ENCODE data around the gene RIPOR2.
"Not testable (repeated sequence)": the region's sequence is repeated elsewhere in the genome, so short reads cannot be mapped to it uniquely, and the experiment has no call there.

Gene RIPOR2

DNA sequence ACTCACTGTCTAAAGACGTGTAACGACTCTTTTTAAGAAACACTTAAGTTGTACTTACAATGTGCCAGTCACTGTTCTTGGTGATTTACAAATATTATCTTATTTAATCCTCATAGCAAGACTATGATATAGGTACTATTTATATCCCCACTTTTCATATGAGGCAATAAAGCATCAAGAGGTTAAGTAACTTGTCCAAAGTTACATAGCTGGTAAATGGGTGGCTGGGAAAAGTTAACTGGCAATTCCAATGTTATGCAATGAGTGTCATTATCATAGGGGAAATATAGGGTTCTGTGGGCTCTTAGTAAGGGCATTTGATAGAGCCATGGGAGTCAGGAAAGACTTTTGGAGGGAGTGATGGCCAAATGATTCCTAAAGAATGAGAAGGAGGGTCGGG lies 21.4 kb upstream of the RIPOR2 start:
- DNase-seq (ENCODE audit: low read depth in 2 of 2), result no peak

DNA sequence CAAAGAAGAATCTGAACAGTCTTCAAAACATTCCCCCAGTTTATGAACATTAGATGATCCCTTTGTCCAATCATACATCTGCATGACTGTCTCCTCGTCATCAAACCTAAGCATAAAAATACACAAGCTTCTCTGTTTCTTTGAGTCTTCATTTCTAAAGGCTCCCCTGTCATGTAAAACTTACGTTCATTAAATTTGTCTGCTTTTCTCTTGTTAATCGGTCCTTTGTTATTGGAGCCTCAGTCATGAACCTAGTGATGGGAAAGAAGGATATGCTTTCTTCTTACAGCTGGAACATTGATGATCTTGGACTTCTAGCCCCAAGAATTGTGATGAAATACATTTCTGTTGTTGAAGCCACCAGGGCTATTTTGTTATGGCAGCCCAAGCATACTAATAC lies 18.0 kb upstream of the RIPOR2 start:
- DNase-seq (ENCODE audit: low read depth in 2 of 2), result no peak

DNA sequence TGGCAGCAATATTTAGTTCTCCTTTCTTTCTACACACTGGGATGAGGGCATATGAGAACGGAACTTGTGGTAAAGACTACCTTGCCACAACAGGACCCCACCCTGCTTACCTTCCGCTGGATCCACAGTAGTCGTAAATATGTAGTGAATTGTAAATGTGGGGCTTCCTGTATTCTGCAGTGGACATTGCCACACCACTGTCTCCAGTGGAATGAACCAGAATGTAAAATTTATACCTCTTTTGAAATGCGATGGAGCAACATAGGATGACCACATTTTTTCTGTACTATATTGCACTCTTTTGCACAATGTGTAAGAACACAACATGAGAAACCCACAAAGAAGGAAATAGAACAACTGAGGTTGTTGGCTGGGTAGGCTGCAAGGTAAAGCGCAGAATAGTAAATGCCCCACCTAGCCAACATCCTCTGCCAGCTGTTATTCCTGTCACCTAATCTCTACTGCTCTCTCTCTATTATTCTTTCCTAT lies 16.1 kb upstream of the RIPOR2 start:
- no peak for DNase-seq (ENCODE audit: low read depth in 2 of 2)

DNA sequence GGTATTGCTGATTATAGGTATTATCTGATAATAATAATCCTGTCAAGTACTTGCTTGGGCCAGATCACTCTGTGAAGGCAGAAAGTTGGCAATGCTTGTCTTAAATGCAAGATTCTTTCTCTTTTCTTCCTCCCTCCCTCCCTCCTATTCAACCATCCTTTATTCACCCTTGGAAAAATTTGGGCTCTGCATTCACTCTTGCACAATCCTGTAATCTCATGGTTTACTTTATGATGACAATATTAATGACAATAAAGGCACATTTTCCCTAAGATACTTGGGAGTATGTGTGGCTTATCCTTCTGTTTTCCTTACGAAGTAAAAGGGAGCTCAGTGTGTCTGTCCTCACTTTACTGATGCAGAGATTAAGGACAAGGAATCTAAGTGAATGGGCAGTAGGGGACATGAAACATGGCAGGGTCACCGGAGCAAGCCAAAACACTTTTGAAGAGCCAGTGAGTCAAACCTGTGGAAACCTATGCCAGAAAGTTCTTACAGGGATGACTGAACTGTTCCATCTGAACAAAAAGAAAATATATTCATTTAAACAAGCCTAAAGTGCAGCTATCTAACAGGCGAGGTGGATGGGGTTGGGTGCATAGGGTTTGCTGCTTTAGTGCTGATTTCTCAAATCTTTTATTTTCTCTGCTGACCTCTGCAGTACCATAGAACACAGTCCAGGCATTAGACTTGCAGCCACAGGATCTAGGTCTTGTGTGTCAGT lies 14.6 kb upstream of the RIPOR2 start:
- DNase-seq (ENCODE audit: low read depth in 2 of 2), result no peak

DNA sequence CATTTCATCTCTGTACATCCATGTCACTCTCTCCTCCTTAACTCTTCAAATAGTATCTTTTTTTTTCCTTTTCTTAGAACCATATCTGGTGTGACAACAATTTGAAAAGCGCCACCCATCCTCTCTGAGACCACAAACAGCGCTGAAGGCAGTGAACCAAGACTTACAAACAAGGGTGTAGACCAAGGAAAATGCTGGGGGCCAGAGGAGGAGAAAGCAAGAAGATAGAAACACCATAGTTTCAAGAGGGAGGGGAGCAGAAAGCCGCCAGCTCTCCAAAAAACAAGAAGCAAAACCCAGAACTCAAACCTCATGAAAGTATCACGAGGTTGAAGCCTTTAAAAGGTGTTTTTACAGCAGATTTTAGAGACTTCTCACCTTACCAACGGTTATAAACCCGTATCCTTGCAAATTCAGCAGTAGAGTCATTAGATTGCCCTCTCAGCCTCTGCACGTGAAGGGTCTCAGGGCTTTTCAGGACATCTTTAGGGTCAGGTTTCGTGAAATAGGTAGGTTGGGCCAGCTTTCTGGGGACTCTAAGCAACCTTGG lies 13.3 kb upstream of the RIPOR2 start:
- DNase-seq (ENCODE audit: low read depth in 2 of 2), result no peak

DNA sequence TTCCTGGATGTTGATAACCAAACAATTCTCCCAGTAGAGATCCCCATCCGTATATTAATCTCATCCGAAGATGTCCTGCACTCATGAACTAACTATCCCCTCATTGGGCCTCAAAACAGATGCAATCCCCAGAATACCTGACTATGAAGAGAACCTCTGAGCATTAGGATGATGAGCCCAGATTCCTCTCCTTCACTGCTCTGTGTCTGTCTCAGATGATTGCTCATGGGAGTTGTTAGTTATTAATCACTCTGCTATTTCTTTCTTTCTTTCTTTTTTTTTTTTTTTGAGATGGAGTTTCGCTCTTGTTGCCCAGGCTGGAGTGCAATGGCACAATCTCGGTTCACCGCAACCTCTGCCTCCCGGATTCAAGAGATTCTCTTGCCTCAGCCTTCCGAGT lies 12.5 kb upstream of the RIPOR2 start:
- DNase-seq (ENCODE audit: low read depth in 2 of 2), result not testable (repeated sequence)

DNA sequence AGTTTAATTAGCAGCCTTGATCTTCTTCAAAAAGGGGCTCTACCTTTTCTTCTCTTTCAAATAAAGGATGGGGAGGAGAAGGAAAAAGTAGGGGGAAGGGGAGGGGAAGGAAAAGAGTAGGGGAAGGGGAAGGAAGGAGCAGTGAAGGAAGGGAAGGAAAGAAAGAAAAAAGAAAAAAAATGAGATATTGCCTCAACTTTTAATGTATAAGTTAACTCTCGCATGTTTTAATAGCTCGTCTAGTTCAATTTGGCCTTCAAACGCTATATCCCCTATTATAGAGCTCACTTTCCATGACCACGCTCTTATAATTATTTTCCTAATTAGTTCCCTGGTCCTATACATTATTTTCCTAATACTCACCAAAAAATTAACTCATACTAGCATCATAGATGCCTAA lies 11.9 kb upstream of the RIPOR2 start:
- no peak for DNase-seq (ENCODE audit: low read depth in 2 of 2)

DNA sequence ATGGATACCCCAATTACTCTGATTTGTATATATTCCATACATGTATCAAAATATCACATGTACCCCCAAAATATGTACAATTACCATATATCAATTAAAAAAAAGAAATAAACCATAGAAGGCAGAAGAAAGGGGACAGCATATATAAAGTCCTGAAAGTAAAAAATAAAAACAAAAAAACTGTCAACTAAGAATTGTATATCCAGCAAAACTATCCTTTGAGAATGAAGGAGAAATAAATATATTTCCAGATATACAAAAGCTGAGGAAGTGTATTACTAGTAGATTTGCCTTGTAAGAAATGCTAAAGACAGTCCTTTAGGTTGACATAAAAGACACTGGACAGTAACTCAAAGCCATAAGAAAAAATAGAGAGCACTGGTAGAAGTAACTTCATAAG lies 9.3 kb upstream of the RIPOR2 start:
- no peak for DNase-seq (ENCODE audit: low read depth in 2 of 2)

DNA sequence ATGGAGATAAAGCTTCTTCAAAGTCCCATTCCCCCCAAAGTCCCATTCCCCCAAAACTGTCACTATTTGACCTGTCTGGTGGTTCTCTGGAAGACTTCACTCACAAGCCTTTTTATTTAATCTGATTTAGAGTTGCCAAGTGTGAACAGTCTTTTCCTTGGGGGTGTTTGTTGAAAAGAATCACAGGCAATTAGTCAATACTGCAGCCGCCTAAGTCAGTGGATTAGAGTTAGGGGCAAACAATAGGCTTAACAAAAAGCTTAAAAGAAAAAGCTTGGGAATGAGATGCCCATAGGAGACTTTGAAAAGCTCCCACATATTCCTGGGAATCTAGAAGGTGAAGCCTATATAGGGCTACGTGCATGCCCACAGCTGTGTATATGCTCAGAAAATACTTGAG lies 8.0 kb upstream of the RIPOR2 start:
- DNase-seq (ENCODE audit: low read depth in 2 of 2), result no peak

DNA sequence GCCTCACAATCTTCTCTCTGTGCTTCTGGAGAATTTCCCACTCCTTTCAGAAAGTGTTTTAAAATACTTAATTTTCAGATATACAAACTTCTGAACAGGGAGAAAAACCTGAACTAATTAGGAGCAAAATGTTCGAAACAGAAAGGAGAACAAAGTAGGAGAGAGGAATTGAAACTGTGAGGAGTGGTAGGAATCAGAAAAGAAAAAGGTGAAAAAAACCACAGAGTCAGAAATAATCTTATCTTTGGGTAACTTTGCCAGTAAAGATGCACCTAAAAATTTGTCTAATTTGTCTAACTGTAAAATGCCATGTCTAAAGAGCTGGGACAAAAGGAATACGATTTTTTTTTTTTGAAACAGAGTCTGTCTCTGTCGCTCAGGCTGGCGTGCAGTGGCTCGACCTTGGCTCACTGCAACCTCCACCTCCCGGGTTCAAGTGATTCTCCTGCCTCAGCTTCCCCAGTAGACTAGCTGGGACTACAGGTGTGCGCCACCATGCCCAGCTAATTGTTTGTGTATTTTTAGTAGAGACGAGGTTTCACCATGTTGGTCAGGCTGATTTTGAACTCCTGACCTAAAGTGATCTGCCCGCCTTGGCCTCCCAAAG lies 4.7 kb upstream of the RIPOR2 start:
- DNase-seq (ENCODE audit: low read depth in 2 of 2), result no peak

DNA sequence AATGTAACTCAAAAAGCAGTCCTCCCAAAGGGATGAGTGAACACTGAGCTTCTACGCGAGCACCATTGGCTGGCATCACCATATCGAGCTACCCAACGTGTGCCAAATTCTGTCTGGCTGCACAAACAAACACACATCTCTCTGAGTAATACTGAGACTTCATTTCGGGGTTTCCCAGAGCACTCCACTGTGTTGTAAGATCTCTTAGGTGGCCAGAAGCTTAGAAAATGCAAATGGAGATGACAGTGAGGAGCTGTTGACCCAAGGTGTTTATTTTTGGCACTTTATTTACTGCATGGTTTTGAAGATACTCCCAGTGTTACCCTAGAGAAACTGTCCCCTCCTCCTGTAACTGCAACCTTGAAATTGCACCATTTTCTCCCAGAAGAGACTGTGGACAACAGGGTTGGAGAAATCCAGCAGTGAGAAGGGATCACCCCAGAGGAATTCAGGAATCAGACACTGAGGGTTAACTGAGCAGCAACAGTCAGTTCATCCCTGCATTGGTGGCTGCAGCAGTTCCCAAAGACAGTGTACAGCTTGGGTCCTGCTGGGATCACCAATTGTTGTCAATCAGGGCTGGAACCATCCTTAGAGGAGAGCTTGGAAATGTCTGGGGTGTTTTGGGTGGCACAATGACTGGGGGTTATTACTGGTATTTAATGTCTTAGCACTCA lies 1.0 kb upstream of the RIPOR2 start:
- no peak for DNase-seq (ENCODE audit: low read depth in 2 of 2)

DNA sequence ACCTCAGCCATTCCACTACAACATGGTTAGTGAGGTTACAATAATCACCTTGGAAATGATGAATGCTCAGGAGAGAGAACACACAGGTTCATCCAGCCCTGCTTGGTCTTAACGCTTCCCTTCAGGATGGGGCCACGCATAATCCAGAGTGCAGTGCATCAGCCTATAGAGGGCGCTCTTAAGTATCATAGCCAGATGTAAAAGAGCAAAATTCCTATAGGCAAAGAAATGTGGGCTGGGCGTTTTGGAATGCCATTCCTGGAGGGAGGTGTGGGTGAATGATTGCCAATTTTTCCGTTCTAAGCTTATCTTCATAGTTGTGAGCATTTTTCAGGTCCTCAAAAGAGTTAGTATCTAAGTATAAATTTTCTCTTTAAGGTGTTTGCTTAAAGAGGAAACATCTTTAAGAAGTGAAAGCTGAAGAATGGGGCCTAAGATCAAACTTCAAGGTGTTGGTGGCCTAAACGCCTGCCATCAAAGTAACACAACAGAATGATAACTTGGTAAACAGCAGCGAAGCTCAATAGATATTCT lies 1.8 kb downstream of the RIPOR2 start:
- DNase-seq (ENCODE audit: low read depth in 2 of 2), result no peak

DNA sequence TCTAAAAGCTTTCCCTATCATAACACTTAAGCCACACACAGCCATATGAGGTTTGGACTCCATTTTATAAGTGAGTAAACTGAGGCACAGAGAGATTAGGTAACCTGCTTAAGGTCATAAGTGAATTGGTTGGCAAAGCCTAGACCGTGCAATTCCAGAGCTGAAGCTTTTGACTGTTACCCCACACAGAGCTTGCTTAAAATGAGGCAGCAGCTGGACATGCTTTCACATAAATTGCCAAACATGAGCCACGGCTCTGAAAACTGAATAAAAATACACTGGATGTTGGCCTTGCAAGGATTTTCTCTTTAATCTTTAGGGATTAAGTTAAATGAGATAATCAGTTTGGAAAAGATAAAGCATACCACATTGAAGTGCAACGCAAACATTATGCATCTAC lies 2.5 kb downstream of the RIPOR2 start:
- no peak for DNase-seq (ENCODE audit: low read depth in 2 of 2)

DNA sequence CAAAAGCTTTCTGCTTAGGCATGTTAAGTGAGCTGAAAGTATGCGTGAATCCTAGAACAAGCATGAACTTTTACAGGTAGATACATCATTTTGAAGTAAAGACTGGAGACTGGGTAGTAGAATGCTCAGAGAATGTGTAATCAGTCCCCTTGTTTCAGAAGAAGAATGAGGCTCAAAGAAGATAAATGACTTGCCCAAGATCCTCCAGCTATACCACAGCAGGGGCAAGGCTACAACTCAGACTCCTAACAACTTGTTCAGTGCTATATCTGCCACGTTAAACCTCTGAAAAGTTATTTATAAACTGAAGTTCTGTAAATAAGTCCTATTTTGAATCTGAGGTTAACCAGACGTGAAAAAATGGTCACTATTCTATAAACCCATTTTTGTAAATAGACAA lies 2.9 kb downstream of the RIPOR2 start:
- no peak for DNase-seq (ENCODE audit: low read depth in 2 of 2)

DNA sequence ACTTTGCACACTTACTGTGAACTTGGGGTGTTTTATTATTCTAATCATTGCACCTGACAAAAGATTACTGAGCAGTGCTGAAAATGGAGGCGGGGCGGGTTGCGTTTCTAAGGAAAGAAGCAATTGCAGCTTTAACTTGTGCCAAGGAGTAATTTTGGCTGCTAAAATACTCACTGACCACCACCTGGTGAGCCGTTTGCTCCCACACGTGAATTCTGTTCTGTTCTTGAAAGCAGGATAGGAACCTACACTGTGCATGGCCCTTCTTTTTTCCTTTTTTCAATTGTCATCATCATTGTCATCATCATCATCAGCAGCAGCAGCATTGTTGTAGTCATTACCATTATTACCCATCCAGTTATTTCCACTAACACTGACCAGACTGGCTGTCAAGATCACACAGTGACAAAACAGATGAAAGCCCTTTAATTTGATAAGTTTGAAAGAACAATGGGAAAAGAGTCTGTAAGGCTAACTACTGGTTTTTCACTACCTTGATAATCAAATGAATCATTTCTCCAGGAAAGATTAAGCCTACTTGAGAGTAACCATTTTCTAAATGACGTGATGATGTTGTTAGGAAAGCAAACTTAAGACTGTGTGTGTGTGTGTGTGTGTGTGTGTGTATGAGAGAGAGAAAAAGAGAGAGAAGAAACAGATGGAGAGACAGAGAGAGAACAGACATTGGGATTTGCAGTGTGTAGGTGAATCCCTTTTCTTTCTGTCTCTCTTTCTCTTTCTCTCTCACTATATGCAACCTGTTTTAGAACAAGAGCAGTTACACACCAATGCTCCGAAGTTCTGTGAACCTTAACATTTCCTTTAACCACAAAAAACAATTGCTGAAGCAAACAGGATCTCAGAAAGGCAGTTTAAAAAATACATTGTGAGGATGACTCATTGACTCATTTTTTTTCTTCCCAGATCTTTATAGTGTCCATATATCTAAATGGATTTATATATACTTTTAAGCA lies 3.8 kb downstream of the RIPOR2 start:
- no peak for DNase-seq (ENCODE audit: low read depth in 2 of 2)

DNA sequence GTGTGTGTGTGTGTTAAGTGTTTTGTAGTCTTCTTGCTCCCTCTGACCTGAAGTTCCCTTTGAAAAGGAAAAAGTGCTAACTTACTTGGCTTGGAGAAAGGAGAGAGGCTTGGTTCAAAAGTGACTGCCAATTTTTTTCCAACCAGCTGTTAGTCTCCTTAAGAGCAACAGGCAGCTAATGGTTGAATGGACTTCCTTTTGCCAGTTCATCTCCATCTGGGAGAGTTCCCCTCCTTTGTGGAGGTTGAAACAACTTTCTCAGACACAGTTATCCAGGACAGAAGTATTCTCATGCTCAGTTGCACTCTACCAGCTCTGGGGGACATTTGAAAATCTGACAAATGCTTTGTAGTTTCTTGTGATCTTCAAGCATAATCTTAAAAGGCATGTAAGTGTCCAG lies 4.5 kb downstream of the RIPOR2 start:
- no peak for DNase-seq (ENCODE audit: low read depth in 2 of 2)

DNA sequence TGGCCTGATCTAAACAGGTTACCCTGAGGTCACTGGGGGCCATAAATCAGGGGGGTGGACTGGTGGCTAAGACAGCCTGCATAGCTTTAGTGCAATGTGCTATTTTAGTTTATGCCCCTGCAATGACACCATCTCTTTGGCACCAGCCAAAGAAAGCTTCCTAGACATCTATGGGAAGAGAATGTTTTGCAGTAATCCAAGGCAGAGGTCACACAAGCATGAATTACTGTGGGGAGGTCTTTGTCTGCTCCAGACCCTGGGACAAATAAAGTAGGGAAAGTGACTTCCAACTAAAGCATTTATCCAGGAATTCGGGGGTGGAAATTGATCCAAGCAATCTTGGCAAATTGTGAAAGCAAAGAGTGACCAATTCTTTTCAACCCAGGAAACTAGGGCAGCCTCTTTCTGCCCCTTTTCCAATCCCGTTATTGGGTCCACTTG lies 5.3 kb downstream of the RIPOR2 start:
- peak in 1 of 2 experiments; percentile 35 for DNase-seq (ENCODE audit: low read depth in 2 of 2)

DNA sequence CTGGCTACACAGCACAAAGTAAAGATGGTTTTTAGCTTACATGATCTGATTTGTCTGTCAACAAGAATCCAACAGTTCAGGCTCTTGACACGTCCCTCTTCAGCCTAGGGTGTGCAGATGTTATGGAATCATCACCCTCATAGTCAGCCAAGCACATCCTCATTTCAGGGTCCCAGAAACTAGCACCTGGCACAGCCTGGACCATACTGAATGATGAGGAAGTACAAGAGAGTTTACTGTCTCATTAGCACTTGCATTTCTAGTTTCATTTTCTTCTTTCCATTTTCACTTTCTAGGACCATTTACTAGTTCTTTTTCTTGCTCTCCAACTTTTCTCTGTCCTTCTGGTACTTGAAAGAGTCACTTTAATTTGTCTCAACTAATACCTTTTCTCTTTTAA lies 6.5 kb downstream of the RIPOR2 start:
- DNase-seq (ENCODE audit: low read depth in 2 of 2), result no peak

DNA sequence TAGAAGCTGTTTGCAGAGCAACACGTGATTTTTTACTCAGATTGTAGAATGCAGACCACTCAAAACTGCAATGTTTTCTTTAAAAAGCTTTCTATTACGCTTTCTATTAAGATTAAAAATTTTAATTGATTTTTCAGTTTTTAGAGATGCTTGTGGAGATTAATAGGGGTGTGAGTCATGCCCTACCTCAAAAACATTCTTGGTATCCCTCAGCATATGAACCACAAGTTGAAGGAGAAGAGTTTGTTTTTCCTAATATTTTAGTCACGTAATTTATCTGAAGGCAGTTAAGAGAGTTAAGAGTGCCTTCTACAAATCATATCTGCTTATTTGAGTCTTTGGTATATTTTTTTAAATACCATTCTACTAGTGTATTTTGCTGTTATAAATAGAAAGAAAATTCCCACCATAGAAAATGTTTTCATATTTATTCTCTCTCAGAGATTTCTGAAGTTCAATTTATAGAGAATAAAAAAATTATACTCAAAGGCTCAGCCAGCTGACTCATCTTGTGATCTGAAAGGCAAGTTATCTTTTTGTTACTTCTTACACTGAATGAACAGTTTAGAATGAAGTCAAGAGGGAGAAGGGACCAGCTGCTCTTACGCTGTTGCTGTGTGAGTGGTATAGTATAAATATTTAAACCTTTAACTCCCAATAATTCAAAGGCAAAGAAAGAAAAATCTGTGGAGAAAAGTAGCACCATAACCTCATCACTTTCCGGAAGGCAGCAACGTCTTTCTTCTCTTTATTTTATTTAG lies 7.6 kb downstream of the RIPOR2 start:
- no peak for DNase-seq (ENCODE audit: low read depth in 2 of 2)

DNA sequence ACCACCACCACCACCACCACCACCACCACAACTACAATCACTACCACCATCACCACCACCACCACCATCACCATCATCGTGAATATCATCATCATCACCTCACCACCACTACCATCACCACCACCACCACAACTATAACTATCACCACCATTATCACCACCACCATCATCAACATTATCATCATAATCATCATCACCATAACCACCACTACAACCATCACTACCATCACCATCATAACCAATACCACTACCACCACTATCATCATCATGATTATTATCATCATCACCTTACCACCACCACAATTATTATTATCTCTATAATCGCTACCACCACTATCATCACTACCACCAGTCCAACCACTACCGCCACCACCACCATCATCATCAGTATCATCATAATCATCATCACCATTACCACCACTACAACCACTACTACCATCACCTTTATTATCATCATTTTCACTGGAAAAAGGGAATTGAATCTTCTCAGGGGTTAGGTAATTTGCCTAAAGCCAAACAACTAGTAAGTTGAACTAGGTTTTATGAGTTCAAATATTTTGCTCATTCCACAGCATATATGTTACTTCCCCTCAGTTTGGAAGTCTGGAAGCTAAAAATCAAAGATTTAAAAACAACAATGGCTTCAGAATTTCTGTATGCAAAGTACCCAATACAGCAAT lies 8.3 kb downstream of the RIPOR2 start:
- no peak for DNase-seq (ENCODE audit: low read depth in 2 of 2)
